NCI-H526 (cell line): Measurements from ENCODE around the gene APOL6.
A peak's percentile ranks its signal among the peaks of the same experiment; 100 is the strongest.
"Not testable (repeated sequence)": the region's sequence is repeated elsewhere in the genome, so short reads cannot be mapped to it uniquely, and the experiment has no call there.

Source experiments
- DNase-seq, 2 experiments: peaks; one replicate each; lab custom pipeline; 2025; lab: John Stamatoyannopoulos, UW

APOL6 gene

DNA sequence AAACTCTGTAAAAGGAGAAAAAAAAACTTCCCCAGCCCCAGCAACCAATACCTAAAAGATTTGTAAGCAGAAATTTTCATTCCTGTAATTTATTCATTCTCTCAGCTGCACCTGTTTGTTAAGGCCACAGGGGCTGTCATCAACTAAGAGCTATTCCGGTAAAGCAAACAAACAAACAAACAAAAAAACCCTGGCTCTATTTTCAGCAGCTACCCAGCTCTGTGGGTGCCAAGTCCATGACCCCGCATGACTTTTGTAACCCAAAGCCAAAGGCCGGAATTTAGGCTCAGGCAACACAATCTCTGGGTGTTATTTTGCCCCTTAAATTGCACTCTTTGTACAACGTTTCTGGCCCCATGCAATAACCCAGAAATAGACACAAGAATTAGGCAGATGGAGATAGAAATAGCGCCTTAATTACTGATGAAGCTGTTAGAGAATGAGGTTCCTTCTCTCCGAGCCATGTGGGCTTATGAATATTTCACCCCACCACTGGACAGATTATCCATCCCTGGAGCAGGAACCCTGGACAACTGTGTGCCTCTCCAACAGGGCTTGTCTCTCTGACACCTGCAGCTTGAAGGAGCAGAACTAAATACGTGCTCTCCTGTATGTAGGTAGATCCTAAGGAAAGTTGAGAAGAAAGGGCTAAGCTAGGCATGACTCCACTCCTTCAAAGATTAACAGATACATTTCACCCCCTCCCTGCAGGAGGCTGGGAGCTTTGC, 29.4 kb downstream of the APOL6 start:
- no peak for DNase-seq

DNA sequence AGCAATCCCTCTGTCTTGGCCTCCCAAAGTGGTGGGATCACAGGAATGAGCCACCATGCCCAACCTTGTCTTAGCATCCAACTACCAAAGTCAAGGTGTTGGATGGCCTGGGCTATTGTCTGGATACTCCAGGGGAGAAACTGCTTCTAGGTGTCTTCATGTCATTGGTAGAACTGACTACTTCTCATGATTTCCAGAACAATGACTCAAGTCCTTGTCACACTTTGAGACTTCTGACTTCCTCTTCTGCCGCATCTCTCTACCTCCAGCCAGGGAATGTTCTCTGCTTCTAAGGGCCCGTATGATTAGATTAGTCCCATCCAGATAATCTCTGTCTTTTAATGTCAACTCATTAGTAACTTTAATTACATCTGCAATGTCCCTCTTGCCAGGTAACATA, 30.6 kb downstream of the APOL6 start:
- no peak for DNase-seq

DNA sequence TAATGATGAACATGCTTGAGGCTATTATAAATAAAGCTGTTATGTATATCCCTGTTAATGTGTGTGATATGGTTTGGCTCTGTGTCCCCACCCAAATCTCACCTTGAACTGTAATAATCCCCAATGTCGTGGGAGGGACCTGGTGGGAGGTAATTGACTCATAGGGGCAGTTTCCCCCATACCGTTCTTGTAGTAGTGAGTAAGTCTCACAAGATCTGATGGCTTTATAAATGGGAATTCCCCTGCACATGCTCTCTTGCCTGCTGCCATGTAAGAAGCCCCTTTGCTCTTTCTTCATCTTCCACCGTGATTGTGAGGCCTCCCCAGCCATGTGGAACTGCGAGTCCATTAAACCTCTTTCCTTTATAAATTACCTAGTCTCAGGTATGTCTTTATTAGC, 31.2 kb downstream of the APOL6 start:
- DNase-seq = not testable (repeated sequence)

DNA sequence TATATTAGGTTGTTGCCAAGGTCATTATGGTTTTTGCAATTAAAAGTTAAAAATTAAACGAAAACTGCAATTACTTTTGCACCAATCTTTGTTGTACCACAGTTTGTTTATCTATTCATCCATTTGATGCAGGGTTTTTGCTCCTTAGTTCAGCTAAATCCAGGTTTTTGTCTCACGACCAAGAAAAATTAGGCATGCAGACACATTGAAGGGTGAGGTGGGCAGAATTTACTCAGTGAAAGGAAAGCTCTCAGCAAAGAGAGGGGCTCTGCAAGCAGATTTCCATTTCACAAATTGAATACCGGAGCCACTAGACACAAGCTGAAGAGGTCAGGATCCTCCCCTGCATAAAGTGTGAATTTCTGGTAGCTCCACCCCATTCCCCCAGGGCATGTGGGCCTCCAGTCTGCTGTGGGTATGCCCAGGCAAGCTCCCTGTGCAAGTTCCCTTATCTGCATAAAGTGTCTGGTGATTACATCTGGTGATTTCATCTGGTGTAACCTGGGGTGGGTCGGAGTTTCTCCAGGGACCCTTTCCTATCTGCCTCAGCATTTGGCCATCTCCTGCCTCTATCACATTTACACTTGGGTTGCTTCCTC, 33.3 kb downstream of the APOL6 start:
- no peak for DNase-seq

DNA sequence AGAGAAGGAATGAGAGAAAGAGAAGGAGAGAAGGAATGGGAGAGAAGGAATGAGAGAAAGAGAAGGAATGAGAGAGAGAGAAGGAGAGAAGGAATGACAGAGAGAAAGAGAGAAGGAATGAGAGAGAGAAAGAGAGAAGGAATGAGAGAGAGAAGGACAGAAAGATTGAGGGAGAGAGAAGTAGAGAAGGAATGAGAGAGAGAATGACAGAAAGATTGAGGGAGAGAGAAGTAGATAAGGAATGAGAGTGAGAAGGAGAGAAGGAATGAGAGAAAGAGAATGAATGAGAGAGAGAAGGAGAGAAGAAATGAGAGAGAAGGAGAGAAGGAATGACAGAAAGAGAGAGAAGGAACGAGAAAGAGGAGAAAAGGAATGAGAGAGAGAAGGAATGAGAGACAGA, 35.3 kb downstream of the APOL6 start:
- no peak for DNase-seq

DNA sequence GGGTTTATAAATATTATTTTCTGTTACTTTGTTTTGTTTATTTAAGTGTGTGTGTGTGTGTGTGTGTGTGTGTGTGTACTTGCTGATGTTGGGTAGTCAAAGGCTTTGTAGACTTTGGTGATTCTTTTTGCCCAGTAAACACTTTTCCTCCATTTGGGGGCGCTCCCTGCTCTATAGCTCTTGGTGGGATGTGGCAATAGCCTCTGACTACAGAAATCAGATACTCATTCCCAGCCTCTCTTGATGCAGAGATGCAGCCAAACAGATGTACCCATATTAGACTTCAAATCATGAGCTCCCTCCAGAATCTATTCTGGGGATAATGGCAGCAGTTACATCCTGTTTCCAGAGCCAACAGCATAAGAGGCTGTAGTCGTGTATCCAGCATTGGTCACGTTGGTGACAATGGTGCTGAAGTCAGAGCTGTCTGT, 36.0 kb downstream of the APOL6 start:
- DNase-seq = peak in 1 of 2 experiments; percentile 7

DNA sequence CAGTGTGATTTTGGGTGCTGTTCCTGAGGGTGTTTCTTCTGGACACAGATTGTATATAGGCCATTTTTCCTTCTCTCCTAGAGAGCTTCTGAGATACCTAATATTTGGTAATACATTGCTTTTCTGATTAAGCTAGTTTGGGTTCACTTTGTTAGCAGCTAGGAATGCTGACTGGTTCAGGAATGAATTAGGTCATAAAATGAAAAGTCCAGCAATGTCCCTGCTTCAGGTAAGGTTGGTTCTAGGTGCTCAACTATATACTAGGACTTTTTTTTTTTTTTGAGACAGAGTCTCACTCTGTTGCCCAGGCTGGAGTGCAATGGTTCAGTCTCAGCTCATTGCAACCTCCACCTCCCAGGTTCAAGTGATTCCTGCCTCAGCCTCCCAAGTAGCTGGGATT, 36.5 kb downstream of the APOL6 start:
- no peak for DNase-seq

DNA sequence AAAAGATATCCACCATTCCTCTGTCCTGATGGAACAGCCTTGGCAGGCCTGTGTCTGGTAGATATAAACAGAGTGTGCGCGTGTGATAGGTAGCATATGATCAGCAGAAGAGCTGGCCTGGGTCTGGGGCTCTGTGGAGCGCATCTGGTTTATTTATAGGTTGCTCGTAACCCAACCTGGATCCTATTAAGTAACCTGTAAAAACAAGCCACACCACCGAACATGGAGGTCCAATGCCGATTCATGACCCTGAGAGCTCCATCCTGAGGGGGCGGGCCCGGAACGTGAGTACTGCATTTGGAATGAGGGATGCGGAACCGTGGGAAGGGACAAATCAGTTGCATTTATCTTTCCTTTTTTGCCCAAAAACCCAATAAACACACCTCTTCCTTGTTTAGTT, 37.5 kb downstream of the APOL6 start:
- DNase-seq = no peak

DNA sequence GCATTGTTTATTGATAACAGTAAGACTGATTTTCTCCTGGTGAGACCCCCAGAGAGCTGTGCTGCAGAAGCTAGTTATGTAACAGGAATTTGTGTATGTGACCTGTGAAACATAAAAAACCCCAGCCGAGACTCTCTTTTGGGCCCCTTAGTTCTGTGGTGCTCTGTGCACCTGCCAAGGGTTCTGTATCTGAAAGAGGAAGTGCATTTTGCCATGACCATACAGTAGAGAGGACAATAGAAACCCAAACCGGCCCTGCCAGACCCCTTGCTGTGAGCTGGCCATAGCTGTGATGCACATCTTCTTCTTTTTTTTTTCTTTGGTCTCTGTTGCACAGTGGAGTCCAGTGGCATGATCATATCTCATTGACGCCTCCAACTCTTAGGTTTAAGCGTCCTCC, 38.1 kb downstream of the APOL6 start:
- no peak for DNase-seq

DNA sequence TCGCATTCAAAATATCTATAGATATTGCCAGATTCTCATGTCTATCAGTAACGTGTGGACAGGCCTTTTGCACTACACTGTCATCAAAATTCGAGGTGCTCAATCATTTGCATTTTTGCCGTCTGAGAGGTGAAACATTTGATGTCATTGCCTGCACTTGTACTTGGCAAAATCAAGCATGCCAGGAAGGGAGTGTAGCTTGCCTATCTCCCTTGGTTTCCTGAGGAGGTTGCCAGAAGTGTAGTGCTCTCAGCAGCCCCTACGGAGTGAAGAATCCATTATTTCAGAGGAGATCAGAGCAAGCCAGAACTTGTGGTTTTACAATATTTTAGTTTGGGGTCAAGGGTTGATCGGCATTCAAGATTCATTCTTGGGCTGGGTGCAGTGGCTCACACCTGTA, 39.2 kb downstream of the APOL6 start:
- no peak for DNase-seq

DNA sequence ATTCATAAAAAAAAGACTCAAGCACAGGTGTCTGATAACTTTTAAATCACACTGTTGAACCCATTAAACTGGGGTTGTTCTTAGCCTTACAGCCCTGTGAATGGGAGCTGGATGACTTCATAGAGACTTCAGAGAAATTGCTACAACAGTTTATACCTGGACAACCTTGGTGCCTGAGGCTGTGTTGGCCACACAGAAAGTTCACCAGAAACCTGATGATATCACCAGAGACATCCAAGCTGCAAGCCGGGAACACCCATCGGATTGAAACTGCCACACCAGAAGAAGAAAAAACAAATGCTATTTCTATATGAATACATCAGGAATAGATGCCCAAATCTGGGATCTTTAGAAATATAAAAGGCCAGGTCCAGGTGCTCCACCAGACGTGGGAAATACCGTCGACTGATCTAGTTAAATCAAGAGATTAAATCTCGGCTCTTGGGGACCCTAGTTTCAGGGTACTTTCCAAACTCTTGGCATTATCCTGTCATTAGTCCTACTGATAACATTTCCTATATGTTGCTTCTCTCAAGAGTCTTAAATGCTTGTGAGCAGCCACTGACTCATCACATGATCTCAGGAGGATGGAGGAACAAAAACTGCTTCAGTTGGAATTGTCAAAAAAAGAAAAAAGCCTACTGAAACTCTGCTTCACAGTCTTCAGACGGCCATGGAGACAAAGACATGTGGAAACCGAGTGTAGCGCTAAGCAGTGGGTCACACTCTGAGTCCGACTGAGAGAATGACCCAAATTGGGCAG, 40.8 kb downstream of the APOL6 start:
- no peak for DNase-seq

DNA sequence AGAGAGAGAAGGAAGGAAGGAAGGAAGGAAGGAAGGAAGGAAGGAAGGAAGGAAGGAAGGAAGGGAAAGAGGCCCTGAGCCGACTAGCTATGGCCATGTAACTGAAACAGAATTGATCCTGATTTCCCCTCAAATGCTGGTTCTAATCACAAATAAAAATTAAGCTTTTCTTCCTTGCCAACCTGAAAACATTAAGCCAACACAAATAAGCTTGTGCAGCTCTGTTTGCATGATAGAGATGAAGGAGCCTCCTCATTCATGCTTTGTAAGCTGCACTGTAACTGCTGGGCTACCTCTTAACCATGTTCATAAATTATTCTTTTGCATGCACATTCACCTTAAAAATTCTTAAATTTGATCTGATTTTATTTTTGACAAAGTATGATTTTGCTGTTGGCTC, 41.8 kb downstream of the APOL6 start:
- DNase-seq = no peak

DNA sequence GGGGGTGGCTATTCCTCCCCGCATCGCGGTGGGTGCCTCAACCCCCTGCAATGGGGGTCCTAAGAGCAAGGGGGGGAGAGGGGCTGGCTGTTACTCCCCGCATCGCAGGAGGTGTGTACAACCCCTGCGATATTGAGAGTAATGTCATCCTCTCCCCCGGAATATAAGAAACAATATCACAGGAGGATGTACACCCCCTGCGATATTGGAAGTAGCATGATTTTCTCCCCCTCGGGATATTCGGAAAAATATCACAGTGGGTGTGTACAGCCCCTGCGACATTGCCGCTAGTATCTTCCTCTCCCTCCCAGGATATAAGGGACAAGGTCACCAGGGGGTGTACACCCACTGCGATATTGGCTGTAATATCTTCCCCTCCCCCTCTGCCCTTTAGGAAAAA, 47.0 kb downstream of the APOL6 start:
- DNase-seq = no peak

DNA sequence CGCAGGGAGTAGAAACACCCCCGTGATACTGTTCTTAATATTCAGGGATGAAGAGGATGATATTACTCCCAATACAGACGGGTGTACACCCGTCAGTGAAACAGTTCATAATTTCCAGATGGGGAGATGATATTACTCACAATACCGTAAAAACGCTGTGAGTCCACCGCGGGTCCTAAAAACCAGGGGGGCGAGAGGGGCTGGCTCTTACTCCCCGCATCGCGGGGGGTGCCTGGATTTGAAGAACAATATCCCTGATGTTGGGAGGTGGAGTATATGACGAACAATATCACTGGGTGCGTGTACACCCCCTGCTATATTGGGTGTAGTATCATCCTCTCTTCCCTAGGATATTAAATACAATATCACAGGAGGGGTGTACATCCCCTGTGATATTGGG, 48.9 kb downstream of the APOL6 start:
- no peak for DNase-seq

DNA sequence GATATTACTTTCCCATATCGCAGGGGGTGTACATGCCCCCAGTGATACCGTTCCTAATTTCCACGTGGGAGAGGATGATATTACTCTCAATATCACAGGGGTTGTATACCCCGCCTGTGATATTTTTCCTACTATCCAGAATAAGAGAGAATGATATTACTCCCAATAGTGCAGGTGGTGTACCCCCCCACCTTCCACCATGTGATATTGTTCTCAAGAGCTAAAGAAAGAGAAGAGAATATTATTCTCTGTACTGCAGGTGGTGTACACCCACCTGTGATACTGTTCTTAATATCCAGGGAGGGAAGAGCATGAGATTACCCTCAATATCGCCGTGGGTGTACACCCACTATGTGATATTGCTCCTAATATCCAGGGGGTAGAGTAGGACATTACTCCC, 51.6 kb downstream of the APOL6 start:
- not testable (repeated sequence) for DNase-seq

DNA sequence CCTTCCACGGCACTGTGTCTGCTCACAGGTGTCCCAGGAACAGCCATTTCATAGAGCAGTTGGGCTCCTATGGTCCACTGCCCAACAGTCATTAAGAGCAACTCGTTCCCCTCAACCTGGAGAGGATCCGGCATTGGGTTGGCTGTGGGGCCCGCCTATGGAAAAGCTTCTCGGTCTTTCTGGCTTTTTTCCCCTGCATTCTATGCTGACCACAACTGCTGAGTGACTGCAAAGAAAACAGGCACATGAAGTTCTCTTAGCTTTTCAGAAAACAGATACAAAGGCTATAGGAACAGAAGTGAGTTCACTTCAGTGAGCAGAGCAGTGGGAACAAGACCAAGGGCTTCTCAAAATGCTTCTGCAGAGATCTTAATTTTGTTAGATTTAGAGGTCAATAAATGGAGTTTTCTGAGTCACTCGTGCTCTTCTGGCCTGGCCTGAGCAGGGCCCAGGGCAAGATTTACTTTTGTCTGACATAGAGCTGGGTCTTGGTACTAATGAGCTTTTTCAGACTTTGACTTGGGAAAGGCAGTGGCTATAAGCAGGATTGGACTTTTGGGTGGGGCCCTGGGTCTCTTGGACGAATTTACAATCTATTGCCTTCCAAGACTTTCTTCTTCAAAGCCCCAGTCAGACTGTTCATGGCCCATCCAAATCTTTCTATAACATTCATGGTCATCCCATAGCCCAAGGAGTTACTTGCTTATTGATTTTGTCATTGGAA, 55.8 kb downstream of the APOL6 start:
- no peak for DNase-seq

DNA sequence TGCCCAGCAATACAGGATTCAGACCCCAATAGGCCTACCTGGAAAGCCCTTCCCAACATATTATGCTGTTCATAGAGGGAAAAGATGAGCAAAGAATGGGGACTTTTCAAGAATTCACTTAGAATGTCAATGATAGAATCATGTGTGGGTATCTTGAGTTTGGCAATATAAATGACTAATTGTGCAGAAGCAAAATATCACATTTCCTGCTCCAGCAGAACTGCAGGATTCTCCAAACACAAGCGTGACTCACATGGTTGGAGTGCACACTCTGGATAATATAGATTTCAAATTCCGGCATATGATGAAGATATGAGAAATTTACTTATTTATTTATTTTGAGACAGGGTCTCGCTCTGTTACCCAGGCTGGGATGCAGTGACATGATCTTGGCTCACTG, 56.9 kb downstream of the APOL6 start:
- no peak for DNase-seq

DNA sequence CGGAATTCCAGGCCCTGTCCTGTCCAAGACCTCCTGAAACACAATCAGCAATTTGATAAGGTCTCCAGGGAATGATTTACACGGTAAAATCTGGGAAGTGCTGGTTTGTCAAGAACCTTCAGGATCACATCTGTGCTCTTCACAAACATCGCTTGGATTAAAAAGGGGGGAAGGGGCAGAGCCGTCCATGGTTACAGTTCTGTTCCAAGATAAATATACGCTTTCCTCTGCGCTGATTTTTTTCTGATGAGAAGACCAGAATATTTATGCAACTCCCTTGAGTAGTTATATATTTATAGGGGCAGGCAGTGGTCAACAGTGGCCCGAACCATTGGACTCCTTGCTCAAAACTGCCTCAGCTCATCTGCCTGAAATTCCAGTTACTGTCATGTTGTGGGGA, 60.2 kb downstream of the APOL6 start:
- no peak for DNase-seq

DNA sequence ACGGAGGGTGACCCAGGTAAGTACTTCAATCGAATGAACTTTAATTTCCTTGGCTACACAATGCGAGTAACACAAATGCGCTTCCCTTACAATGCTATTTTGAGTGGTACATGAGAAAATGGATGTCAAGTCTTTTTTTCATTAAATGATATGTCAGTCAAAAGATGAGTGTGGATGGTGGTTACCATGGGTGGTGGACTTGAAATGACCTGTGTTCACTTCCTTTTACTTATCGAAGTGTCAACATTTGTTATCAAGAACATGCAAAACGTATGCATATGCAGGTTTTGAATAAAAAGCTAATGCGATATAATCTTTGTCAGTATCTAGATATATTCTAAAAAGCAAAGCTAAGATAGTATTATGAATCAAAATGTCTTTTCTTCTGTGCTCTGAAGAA, 60.7 kb downstream of the APOL6 start:
- no peak for DNase-seq

DNA sequence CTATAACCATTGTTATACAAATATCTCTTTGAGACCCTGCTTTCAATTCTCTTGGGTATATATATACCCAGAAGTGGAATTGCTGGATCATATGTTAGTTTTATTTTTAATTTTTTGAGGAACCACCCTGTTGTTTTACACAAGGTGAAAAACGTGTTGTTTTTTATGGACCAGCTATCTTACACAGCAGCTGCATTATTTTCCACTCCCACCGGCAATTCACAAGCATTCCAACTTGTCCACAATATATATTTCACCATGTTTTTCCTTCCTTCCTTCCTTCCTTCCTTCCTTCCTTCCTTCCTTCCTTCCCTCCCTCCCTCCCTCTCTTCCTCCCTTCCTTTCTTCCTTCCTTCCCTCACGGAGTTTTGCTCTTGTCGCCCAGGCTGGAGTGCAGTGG, 63.1 kb downstream of the APOL6 start:
- no peak for DNase-seq

DNA sequence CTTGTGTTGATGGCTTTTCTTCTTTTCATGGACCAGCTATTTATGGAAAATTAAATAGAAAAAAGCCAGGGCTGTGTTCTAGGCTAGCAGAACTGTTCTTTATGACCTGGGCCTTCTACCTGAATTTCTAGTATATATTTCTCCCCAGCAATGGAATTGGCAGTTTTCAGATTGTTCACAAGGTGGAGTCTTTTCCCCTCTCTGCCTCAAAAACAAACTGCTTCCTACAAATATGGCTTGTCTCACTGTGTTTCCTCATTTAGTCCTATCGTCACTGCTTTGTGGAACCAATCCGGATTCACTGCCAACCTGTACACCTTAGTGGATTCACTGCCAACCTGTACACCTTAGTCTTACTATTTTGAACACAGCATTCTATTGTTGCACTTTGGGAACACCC, 64.4 kb downstream of the APOL6 start:
- no peak for DNase-seq

DNA sequence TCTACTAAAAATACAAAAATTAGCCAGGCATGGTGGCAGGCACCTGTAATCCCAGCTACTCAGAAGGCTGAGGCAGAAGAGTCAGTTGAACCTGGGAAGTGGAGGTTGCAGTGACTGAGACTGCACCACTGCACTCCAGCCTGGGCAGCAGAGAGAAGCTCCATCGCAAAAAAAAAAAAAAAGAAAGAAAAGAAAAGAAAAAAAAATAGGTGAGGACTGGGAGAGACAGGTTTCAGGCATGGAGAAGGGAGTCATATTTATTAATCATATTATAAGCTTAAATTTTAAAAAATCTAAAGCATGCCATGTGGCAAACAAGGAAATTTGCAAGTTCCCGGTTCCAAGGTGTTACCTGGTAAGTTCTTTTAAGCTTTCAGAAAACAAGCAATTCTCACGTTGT, 69.3 kb downstream of the APOL6 start, which contains the start of gene APOL5:
APOL5 (plus strand) TSS at position 301 of the 400 bp plus-strand sequence; CDS start at position 301, 0 bp downstream.
- no peak for DNase-seq
